AG09309 (cell line): ENCODE measurements around the gene CLIC5.

Source experiments
- DNase-seq: peaks from one replicate; pipeline ENCODE4 v3.0.0-alpha.2; 2010; ENCODE audit warnings: low read depth
- H3K4me3 ChIP-seq: 2 replicates; pipeline ENCODE4 v1.5.1; 2011; ENCODE audit warnings: mild to moderate bottlenecking, low read depth, low read length, moderate library complexity; ENCODE audit not compliant: control insufficient read depth
- CTCF ChIP-seq: IDR thresholded peaks from 2 replicates; pipeline ENCODE4 v1.5.1; 2011; ENCODE audit warnings: mild to moderate bottlenecking, low read depth, low read length, inconsistent platforms; ENCODE audit not compliant: insufficient read depth, control insufficient read depth; ENCODE audit errors: missing control alignments

The CLIC5 gene

GRCh38 chr6:45965007-45965406, 50.7 kb downstream of the CLIC5 start:
- H3K4me3 ChIP-seq: no peak overlapping the region
- no peak for DNase-seq
- TF ChIP-seq CTCF: no peak

GRCh38 chr6:45964300-45964699, 51.4 kb downstream of the CLIC5 start:
- no peak overlapping the region for H3K4me3 ChIP-seq
- no peak for TF ChIP-seq CTCF
- DNase-seq: no peak

GRCh38 chr6:45963896-45964295, 51.8 kb downstream of the CLIC5 start:
- H3K4me3 ChIP-seq: no peak overlapping the region
- DNase-seq: no peak
- no peak for TF ChIP-seq CTCF

- no peak overlapping the region for H3K4me3 ChIP-seq
- DNase-seq: no peak
- no peak for TF ChIP-seq CTCF
Observed at GRCh38 chr6:45961125-45961524, 54.5 kb downstream of the CLIC5 start.

- H3K4me3 ChIP-seq: no peak overlapping the region
- no peak for TF ChIP-seq CTCF
- DNase-seq: no peak
Observed at GRCh38 chr6:45959534-45960145, 56.0 kb downstream of the CLIC5 start.

- TF ChIP-seq CTCF: no peak
- no peak overlapping the region for H3K4me3 ChIP-seq
- DNase-seq: no peak
Observed at GRCh38 chr6:45956663-45957062, 59.0 kb downstream of the CLIC5 start.

- no peak for TF ChIP-seq CTCF
- H3K4me3 ChIP-seq: no peak overlapping the region
- no peak for DNase-seq
Observed at GRCh38 chr6:45956176-45956575, 59.5 kb downstream of the CLIC5 start.
